ENCODE results near the gene KLHL29. TPM values are rescaled to one million over a fixed set of nuclear protein-coding genes. Genes with fewer than 3 reads are reported as not detected.

Gene KLHL29
- total RNA-seq, 1 donor from 2014 or later: 16.3 TPM

DNA sequence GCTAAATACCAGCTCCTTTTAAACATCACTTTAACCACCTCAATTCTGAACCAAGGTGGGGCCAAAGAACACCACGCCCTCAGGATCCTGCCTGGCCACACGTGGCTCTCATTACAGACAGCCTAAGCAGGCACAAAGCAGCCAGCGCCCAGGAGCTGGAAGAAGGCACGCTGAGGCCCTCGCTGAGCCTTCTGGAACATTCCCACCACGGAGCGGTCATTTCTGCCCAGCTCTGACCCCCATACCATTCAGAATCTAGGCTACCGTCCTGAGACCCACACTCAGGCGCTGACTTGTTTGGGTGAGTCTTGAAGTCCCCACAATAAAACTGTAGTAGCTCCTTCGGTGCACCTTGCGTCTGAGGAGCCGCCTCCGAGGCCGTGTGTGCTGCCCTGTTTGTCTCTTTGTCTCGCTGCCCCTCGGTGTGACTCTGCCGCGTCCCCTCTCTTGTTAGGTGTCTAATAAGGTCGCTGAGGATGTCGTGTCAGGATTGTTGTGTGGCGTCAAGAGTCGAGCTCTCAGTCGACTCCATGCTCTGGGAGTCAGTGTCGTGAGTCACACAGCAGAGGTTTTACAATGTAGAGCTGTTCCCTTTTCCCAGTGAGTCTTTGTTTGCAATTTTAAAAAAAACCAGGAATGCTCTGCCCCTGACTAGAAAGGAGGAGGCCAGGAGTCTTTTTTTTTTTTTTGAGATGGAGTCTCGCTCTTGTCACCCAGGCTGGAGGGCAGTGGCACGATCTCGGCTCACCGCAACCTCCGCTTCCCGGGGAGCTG, 242.4 kb downstream of the KLHL29 start:
- TF ChIP-seq, protein P1, sequence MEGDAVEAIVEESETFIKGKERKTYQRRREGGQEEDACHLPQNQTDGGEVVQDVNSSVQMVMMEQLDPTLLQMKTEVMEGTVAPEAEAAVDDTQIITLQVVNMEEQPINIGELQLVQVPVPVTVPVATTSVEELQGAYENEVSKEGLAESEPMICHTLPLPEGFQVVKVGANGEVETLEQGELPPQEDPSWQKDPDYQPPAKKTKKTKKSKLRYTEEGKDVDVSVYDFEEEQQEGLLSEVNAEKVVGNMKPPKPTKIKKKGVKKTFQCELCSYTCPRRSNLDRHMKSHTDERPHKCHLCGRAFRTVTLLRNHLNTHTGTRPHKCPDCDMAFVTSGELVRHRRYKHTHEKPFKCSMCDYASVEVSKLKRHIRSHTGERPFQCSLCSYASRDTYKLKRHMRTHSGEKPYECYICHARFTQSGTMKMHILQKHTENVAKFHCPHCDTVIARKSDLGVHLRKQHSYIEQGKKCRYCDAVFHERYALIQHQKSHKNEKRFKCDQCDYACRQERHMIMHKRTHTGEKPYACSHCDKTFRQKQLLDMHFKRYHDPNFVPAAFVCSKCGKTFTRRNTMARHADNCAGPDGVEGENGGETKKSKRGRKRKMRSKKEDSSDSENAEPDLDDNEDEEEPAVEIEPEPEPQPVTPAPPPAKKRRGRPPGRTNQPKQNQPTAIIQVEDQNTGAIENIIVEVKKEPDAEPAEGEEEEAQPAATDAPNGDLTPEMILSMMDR (IDR thresholded peaks at IDR 0.05): no peak
- H3K4me3 ChIP-seq: no peak overlapping the region
- H3K4me1 ChIP-seq: no peaks in the 10 kb centered on the region
- intact Hi-C loops (cut with DNase I): no loop called here
- H3K9me3 ChIP-seq: no peaks in the 10 kb centered on the region
- no peak for DNase-seq (ENCODE audit: low spot score in 2 of 2)
- H3K27ac ChIP-seq: no peak overlapping the region
- H3K36me3 ChIP-seq: no peaks in the 10 kb centered on the region
- no peaks in the 10 kb centered on the region for H3K27me3 ChIP-seq

DNA sequence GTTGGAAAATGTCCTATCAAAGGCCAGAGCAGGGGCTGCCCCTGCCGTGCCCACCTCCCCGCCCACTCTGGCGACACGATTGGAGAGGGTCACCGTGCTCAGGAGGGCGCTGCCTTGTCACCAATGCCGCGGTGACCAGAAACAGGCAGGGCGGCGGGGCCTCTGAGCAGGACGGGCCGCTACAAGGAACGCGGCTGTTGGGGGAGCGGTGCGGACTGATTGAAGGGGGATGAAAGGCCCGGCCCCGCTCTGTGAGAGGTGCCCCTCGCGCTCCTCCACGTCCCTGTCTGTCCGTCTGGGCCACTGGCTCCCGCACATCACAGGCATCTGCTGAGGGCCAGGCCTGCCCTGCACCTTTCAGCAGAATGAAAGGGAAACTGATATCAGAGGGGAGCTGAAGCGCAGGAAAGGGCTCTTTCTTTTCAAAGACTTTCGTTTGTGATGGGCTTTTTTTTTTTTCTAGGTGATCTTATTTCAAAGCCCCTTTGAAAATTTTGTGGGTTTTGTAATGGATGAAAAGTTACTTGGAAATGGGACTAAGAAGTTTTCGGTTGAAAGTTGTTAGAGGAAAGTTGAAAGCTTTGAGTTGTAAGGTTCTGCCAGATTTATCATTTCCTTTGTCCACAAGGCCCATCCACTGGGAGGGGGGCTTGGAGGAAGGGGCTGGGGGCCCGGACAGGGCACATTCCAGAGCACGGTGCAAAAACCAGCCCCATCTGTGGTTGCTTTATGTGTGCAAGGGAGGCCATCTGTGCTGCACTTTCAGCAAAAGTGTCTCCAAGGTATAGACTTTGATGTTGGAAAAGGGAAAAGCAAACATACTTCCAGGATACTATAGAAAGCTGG, 244.2 kb downstream of the KLHL29 start:
- no peak overlapping the region for H3K4me3 ChIP-seq
- H3K27me3 ChIP-seq: no peaks in the 10 kb centered on the region
- TF ChIP-seq, protein P1 (IDR thresholded peaks at IDR 0.05): no peak
- no peaks in the 10 kb centered on the region for H3K36me3 ChIP-seq
- intact Hi-C loops (cut with DNase I): no loop called here
- DNase-seq (ENCODE audit: low spot score in 2 of 2): no peak
- no peaks in the 10 kb centered on the region for H3K9me3 ChIP-seq
- H3K4me1 ChIP-seq: no peaks in the 10 kb centered on the region
- no peak overlapping the region for H3K27ac ChIP-seq

DNA sequence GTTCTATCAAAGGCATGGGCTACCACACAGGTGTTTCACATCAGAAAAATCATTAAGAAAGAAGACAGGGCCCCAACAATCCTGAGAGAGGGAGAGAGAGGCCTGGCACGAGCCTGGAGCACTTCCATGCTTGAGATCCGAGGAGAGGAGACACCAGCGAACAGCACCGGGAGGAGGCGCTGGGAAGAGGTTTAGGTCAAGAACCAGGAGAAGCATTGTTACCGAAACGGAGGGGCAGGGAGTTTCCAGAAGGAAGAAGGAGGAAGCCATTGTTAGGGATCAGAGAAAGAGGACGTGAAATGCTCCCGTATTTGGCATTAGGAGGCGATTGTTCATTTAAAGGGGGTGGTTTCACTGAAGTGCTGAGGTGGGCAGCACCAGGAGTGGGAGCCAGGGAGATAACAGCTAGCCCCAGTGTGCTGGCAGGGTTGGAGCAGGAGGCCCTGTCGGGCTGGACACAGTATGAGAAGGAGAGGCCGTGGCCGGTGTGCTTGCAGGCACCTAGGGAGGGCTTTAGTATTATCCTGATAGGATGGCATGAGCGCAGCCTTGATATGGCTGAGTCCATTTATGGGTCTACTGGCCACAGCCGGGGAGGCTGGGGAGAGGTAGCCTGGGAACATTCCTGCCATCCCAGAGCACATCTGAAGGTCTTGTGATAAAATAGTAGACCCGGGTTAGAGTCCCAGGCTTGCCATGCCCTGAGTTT, 244.9 kb downstream of the KLHL29 start:
- H3K4me1 ChIP-seq: no peaks in the 10 kb centered on the region
- H3K36me3 ChIP-seq: no peaks in the 10 kb centered on the region
- no peak overlapping the region for H3K4me3 ChIP-seq
- no peaks in the 10 kb centered on the region for H3K9me3 ChIP-seq
- H3K27me3 ChIP-seq: no peaks in the 10 kb centered on the region
- no peak for DNase-seq (ENCODE audit: low spot score in 2 of 2)
- TF ChIP-seq, protein P1 (IDR thresholded peaks at IDR 0.05): no peak
- no peak overlapping the region for H3K27ac ChIP-seq
- intact Hi-C loops (cut with DNase I): no loop called here

DNA sequence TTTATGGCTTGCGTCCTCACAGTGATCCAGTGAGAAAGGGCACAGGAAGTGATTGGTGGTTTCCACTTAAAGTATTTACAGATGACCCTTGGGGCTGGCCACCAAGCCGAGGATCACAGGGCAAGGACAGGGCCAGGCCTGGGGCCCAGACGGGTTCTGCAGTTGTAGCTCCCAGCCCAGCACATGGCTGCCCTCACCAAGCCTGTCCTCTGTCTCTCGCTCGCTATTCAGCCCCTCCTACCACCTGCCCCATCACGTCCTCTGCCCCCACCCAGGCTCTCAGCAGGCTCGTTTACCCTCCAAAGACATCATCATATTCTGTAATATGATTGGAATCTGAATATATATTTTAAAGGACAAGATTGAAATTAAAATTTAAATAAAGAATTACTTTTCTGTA, 246.0 kb downstream of the KLHL29 start:
- no peak for DNase-seq (ENCODE audit: low spot score in 2 of 2)
- intact Hi-C loops (cut with DNase I): no loop called here
- Histone ChIP-seq H3K4me3 (no peak overlapping the region), H3K27ac (no peak overlapping the region), H3K4me1 (no peaks in the 10 kb centered on the region), H3K27me3 (no peaks in the 10 kb centered on the region), H3K9me3 (no peaks in the 10 kb centered on the region), H3K36me3 (no peaks in the 10 kb centered on the region)
- TF ChIP-seq, protein P1 (IDR thresholded peaks at IDR 0.05): no peak

DNA sequence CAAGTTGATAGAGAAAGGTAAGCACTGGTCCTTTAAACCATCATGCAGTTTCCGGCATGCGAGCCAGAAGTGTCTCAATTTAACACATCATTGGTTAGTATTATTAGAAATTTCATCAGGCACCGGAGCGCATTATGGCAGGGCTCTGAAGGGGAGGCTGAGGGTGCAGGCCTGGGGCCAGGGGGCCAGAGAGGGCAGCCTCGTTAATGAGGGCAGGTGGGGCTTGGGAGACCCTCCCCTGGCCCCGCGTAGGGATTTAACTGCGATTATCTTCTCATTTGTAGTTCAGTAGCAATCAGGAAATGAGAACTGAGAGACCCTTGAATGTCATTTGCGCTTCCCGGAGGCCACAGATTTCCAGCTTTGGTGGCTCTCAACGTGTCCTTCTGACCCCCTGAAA, 246.4 kb downstream of the KLHL29 start:
- intact Hi-C loops (cut with DNase I): no loop called here
- Histone ChIP-seq H3K4me3 (no peak overlapping the region), H3K9me3 (no peaks in the 10 kb centered on the region), H3K27ac (no peak overlapping the region), H3K4me1 (no peaks in the 10 kb centered on the region), H3K36me3 (no peaks in the 10 kb centered on the region), H3K27me3 (no peaks in the 10 kb centered on the region)
- no peak for DNase-seq (ENCODE audit: low spot score in 2 of 2)
- TF ChIP-seq, protein P1 (IDR thresholded peaks at IDR 0.05): no peak
